PC-3 (cell line): Measurements from ENCODE around the gene JARID2. TPM values are rescaled to one million over a fixed set of nuclear protein-coding genes. Genes with fewer than 3 reads are reported as not detected.

Experiments used
- ATAC-seq: fragments of 200-7000 bp; cut with Tn5 transposase; 2 replicates; pipeline ENCODE4 v1.9.1; 2020; ENCODE audit warnings: mild to moderate bottlenecking, moderate library complexity
- BruUV-seq: library from RNA; stranded (reverse); fragments of 400-500 nt; replicated peaks from 2 replicates; lab custom pipeline; 2021; lab: Mats Ljungman, UMichigan
- CTCF ChIA-PET: fragments of 300-600 bp; sonication (Branson Sonifier 250); formaldehyde crosslinking; loops from one replicate; lab custom pipeline; 2022; ENCODE audit warnings: antibody characterized with exemption; lab: Charles Lee
- POLR2A ChIA-PET: fragments of 300-600 bp; sonication (Branson Sonifier 250); formaldehyde crosslinking; loops from one replicate; lab custom pipeline; 2022; ENCODE audit warnings: antibody characterized with exemption; ENCODE audit not compliant: unreplicated experiment; lab: Charles Lee
- DNase-seq: peaks from one replicate; pipeline ENCODE4 v3.0.0-alpha.2; 2015
- H2AFZ ChIP-seq: fragments of 300-600 bp; sonication (generic); 2 replicates; pipeline ENCODE4 v1.6.0; 2016; ENCODE audit warnings: antibody characterized with exemption, low read length
- H3F3A ChIP-seq: fragments of 300-600 bp; sonication (generic); one replicate; pipeline ENCODE4 v1.6.0; 2017; ENCODE audit warnings: antibody characterized with exemption, low read length, control low read depth, mild to moderate bottlenecking; ENCODE audit not compliant: unreplicated experiment
- H3K27ac ChIP-seq: fragments of 300-600 bp; sonication (generic); 2 replicates; pipeline ENCODE4 v1.5.1; 2016; ENCODE audit warnings: mild to moderate bottlenecking, low read length
- H3K27me3 ChIP-seq: fragments of 300-600 bp; sonication (generic); 2 replicates; pipeline ENCODE4 v1.6.1; 2016; ENCODE audit warnings: low read length, mixed read lengths
- H3K36me3 ChIP-seq: fragments of 300-600 bp; sonication (generic); 2 replicates; pipeline ENCODE4 v1.6.1; 2016; ENCODE audit warnings: low read depth, mixed run types, low read length, mixed read lengths
- H3K4me1 ChIP-seq: fragments of 300-600 bp; sonication (generic); 2 replicates; pipeline ENCODE4 v1.5.1; 2016; ENCODE audit warnings: low read length; ENCODE audit not compliant: insufficient read depth
- H3K4me2 ChIP-seq: fragments of 300-600 bp; sonication (generic); 2 replicates; pipeline ENCODE4 v1.6.0; 2016; ENCODE audit warnings: low read length
- H3K4me3 ChIP-seq: fragments of 300-600 bp; sonication (generic); 2 replicates; pipeline ENCODE4 v1.5.1; 2016; ENCODE audit warnings: mild to moderate bottlenecking, low read length, mixed read lengths
- H3K79me2 ChIP-seq: fragments of 300-600 bp; sonication (generic); 2 replicates; pipeline ENCODE4 v1.6.1; 2017; ENCODE audit warnings: low read length, mixed read lengths
- H3K9ac ChIP-seq: fragments of 300-600 bp; sonication (generic); 2 replicates; pipeline ENCODE4 v1.6.0; 2016; ENCODE audit warnings: mild to moderate bottlenecking, low read length
- H3K9me2 ChIP-seq: fragments of 300-600 bp; sonication (generic); replicated peaks from 2 replicates; pipeline ENCODE4 v1.6.1; 2016; ENCODE audit warnings: mixed run types, low read length, mixed read lengths
- H3K9me3 ChIP-seq: fragments of 300-600 bp; sonication (generic); 2 replicates; pipeline ENCODE4 v1.6.1; 2016; ENCODE audit warnings: low read length, mixed read lengths
- H4K20me1 ChIP-seq: fragments of 300-600 bp; sonication (generic); 2 replicates; pipeline ENCODE4 v1.6.1; 2016; ENCODE audit warnings: low read length, mixed read lengths
- EZH2 ChIP-seq: fragments of 300-600 bp; sonication (generic); IDR thresholded peaks from one replicate; pipeline ENCODE4 v1.6.1; 2017; ENCODE audit warnings: antibody characterized with exemption, mild to moderate bottlenecking, low read length; ENCODE audit not compliant: unreplicated experiment
- EZH2phosphoT487 ChIP-seq: fragments of 300-600 bp; sonication (generic); IDR thresholded peaks from 2 replicates; pipeline ENCODE4 v1.6.1; 2018; ENCODE audit warnings: mild to moderate bottlenecking, antibody characterized with exemption, low read length, borderline replicate concordance
- intact Hi-C: fragments of 100-400 bp; cut with micrococcal nuclease; formaldehyde crosslinking; loops from 2 replicates; pipeline ENCODE4 v1.9.0; 2023
- total RNA-seq: library from RNA; depleted of rRNA; stranded (reverse); fragments of >200 nt; gene quantifications from 2 replicates; pipeline ENCODE4 v1.2.3, GENCODE V29; 2014
- TF ChIP-seq, protein P1 (sequence below): fragments of 300-600 bp; sonication (generic); conservative IDR thresholded peaks from 2 replicates; pipeline ENCODE4 v1.5.1; 2017; ENCODE audit warnings: antibody characterized with exemption, low read depth, mild to moderate bottlenecking, low read length

JARID2 gene
- total RNA-seq, 1 experiment from 2014 or later = 11.0 TPM

DNA sequence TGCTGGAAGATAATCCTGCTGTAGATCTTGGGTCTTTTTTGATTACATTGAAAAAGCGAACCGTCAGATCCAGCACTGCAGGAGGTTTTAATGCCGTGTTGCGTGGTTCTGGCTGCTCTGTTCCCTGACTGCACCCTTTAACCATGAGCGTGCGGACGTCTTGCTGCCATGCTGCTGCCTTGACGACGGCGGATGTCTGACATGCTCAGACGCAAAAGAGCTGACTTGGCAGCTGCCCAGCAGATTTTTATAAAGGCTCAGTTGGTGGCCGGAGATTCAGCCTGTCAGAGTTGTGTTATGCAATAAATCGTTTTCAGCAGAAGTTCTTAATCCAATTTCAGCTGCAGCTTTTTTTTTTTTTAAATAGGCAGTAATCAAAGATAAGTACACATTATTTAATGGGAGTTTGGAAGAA is 119.4 kb downstream of the JARID2 start:
- peak overlapping the region; percentile 6; the same call in 1 of the 2 replicates for H3K27ac ChIP-seq
- CTCF ChIA-PET = interaction anchor here (0.5 kb wide), 1 partner anchor 913 kb away, joined by 3 read pairs; no protein-coding TSS in a partner anchor
- peak overlapping the region; percentile 65 for H3K4me2 ChIP-seq
- BruUV-seq = no TSS peak
- peaks cover 11% of the 10 kb centered on the region for H3K4me1 ChIP-seq
- DNase-seq = peak; percentile 71
- POLR2A ChIA-PET = no interaction called here
- 0 out of 2 replicates have a peak, but pooled peaks cover 3% of the 10 kb centered on the region for H3K36me3 ChIP-seq
- H3K27me3 ChIP-seq = no peaks in the 10 kb centered on the region
- 0 out of 2 replicates have a peak overlapping the region, but pooled peaks have one; percentile 10 for H3K9ac ChIP-seq
- no peaks in the 10 kb centered on the region for H3K9me3 ChIP-seq
- TF ChIP-seq, protein P1, sequence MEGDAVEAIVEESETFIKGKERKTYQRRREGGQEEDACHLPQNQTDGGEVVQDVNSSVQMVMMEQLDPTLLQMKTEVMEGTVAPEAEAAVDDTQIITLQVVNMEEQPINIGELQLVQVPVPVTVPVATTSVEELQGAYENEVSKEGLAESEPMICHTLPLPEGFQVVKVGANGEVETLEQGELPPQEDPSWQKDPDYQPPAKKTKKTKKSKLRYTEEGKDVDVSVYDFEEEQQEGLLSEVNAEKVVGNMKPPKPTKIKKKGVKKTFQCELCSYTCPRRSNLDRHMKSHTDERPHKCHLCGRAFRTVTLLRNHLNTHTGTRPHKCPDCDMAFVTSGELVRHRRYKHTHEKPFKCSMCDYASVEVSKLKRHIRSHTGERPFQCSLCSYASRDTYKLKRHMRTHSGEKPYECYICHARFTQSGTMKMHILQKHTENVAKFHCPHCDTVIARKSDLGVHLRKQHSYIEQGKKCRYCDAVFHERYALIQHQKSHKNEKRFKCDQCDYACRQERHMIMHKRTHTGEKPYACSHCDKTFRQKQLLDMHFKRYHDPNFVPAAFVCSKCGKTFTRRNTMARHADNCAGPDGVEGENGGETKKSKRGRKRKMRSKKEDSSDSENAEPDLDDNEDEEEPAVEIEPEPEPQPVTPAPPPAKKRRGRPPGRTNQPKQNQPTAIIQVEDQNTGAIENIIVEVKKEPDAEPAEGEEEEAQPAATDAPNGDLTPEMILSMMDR = no peak
- TF ChIP-seq EZH2 = no peak
- no peak for TF ChIP-seq EZH2phosphoT487
- H2AFZ ChIP-seq = 0 out of 2 replicates have a peak overlapping the region, but pooled peaks have one; percentile 18
- H4K20me1 ChIP-seq = 0 out of 2 replicates have a peak, but pooled peaks cover 7% of the 10 kb centered on the region
- no peaks in the 10 kb centered on the region for H3K9me2 ChIP-seq
- H3F3A ChIP-seq = no peaks in the 10 kb centered on the region
- ATAC-seq = peak; percentile 70
- H3K4me3 ChIP-seq = peak overlapping the region; percentile 19; the same call in 1 of the 2 replicates
- intact Hi-C loops = no loop called here
- H3K79me2 ChIP-seq = peaks cover 92% of the 10 kb centered on the region

DNA sequence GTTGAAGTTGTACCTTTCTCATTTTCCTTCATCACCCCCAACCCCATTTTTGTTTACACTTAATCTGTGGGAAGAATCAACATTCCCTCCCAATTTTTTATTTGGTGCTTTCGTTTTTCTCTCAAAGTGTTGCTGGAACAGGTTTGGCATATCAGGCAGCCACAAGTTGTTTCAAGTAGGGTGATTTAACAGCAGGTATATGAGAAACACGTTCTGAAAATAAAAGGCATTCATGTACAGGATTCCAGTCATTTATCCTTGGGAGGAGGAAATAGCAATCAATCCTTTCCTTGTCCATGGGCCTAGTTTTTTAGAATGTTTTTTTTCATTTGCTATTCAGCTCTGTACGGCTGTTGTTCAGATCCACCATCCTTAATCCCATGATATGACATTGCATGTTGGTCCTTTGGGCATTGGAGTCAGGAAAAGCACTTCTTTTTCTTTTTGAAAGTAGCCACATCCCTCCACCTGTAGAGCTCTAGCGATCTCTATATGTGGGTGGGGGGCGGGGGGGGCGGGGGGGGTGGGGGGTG is 120.2 kb downstream of the JARID2 start:
- BruUV-seq = no TSS peak
- Histone ChIP-seq H3K4me2 (peak overlapping the region; percentile 65), H2AFZ (no peak overlapping the region), H3K4me3 (peak overlapping the region; percentile 19; the same call in 1 of the 2 replicates), H3K27ac (peak overlapping the region; percentile 6; the same call in 1 of the 2 replicates), H3K9ac (no peak overlapping the region), H3K9me3 (no peaks in the 10 kb centered on the region), H3K79me2 (peaks cover 91% of the 10 kb centered on the region), H3K9me2 (no peaks in the 10 kb centered on the region), H3K4me1 (peaks cover 11% of the 10 kb centered on the region), H3K36me3 (0 out of 2 replicates have a peak, but pooled peaks cover 3% of the 10 kb centered on the region), H4K20me1 (0 out of 2 replicates have a peak, but pooled peaks cover 7% of the 10 kb centered on the region), H3F3A (no peaks in the 10 kb centered on the region), H3K27me3 (no peaks in the 10 kb centered on the region)
- CTCF ChIA-PET = no interaction called here
- TF ChIP-seq, protein P1 = no peak
- TF ChIP-seq EZH2 = no peak
- TF ChIP-seq EZH2phosphoT487 = no peak
- DNase-seq (no peak), ATAC-seq (no peak)
- POLR2A ChIA-PET = no interaction called here
- intact Hi-C loops = no loop called here

DNA sequence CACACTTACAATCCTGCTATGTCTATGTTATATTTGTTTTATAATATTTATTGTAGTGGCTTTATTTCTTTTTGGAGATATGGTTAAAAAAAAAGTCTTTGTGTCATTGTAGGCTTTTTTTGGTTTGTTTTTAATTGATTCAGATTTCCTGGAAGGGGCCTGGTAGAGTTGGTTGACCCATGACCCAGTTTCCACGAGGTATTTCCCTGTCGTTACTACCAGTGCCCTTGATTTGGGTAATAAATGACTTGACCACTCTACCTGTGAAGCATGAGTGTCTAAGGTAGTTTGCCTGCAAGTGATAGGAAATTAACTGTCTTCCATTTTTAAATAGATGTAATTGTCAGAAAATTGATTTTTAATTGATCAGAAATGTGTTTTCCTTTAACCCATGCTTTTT is 121.0 kb downstream of the JARID2 start:
- Histone ChIP-seq H3K4me3 (no peak overlapping the region), H3K9me3 (no peaks in the 10 kb centered on the region), H3K4me1 (peaks cover 11% of the 10 kb centered on the region), H4K20me1 (0 out of 2 replicates have a peak, but pooled peaks cover 7% of the 10 kb centered on the region), H3K79me2 (peaks cover 91% of the 10 kb centered on the region), H3F3A (no peaks in the 10 kb centered on the region), H3K27ac (no peak overlapping the region), H2AFZ (no peak overlapping the region), H3K27me3 (no peaks in the 10 kb centered on the region), H3K4me2 (no peak overlapping the region), H3K9me2 (no peaks in the 10 kb centered on the region), H3K36me3 (0 out of 2 replicates have a peak, but pooled peaks cover 3% of the 10 kb centered on the region), H3K9ac (no peak overlapping the region)
- ChIA-PET CTCF (no interaction called here), POLR2A (no interaction called here)
- intact Hi-C loops = no loop called here
- BruUV-seq = no TSS peak
- TF ChIP-seq, protein P1 = no peak
- TF ChIP-seq EZH2 (no peak), EZH2phosphoT487 (no peak)
- no peak for ATAC-seq
- DNase-seq = no peak
